Measurements from ENCODE around the gene KCNH2. TPM values are rescaled to one million over a fixed set of nuclear protein-coding genes. Genes with fewer than 3 reads are reported as not detected.

The KCNH2 gene
- total RNA-seq, 4 donors from 2014 or later, result 0.12 to 0.56 (median 0.47) TPM

DNA sequence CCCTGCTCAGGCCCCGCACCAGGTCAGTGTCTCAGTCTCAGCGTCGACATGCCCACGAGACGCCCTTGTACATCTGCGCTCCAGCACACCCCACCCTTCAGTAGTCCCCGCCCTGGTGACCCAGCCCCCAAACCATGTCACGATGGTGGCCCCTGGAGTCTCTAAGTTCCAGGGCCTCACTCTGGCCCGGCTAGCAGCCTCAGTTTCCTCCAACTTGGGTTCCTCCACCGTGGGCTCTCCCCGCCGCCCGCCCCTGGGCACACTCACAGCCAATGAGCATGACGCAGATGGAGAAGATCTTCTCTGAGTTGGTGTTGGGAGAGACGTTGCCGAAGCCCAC, 27.0 kb downstream of the KCNH2 start:
- no peak for DNase-seq (ENCODE audit: low spot score)

DNA sequence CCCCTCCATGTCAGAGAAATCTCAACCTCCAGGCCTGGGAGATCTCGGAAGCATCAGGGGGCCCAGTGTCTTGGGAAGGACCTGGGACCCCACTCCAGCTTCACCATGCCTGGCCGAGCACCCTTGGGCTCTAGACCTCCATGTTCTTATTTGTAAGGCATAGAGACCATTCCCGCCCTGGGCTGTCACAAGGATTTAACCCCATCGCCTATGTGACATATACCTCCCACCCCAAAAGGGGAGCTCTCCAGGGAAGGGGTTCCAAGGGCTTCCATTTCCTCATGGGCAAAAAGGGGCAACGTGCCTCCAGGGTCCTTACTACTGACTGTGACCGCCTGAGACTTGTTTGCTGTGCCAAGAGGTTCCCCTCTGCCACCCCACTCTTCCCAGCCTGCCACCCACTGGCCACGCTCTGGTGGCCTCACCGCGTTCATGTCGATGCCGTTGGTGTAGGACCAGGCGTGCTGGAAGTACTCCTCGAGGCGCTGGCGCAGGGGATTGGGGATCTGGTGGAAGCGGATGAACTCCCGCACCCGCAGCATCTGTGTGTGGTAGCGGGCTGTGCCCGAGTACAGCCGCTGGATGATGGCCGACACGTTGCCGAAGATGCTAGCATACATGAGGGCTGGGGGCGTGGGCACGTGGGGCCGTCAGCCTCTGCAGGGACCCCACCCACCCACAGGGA, 27.5 kb downstream of the KCNH2 start:
- no peak for ATAC-seq (ENCODE audit: low FRiP score)
- no peak for DNase-seq (ENCODE audit: low spot score)
- TF ChIP-seq, protein P1, sequence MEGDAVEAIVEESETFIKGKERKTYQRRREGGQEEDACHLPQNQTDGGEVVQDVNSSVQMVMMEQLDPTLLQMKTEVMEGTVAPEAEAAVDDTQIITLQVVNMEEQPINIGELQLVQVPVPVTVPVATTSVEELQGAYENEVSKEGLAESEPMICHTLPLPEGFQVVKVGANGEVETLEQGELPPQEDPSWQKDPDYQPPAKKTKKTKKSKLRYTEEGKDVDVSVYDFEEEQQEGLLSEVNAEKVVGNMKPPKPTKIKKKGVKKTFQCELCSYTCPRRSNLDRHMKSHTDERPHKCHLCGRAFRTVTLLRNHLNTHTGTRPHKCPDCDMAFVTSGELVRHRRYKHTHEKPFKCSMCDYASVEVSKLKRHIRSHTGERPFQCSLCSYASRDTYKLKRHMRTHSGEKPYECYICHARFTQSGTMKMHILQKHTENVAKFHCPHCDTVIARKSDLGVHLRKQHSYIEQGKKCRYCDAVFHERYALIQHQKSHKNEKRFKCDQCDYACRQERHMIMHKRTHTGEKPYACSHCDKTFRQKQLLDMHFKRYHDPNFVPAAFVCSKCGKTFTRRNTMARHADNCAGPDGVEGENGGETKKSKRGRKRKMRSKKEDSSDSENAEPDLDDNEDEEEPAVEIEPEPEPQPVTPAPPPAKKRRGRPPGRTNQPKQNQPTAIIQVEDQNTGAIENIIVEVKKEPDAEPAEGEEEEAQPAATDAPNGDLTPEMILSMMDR (IDR thresholded peaks at IDR 0.05), result no peak

More for the DNA sequence above, 27.0 kb downstream of the KCNH2 start:
- TF ChIP-seq, protein P1 (IDR thresholded peaks at IDR 0.05), result no peak
- ATAC-seq (ENCODE audit: low FRiP score), result no peak

DNA sequence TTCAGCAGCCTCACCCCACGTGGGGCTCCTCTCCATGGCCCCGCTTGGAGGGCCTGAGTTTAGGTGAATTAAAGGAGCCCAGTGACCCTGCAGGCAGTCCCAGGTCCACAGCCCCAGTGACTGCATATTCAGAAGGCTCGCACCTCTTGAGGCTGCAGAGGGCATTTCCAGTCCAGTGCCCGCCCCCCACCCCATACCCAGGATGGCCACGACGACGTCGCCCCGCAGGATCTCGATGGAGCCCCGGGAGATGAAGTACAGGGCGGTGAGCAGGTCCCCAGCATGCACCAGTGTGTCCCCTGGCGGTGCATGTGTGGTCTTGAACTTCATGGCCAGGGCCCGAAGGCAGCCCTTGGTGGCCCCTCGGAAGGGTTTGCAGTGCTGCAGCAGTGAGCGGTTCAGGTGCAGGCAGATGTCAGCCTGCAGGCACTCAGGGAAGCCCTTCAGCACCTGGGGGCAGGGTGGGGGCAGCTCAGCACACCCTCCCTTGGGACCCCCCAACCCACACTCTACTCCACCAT, 28.1 kb downstream of the KCNH2 start:
- TF ChIP-seq, protein P1 (IDR thresholded peaks at IDR 0.05), result no peak
- ATAC-seq (ENCODE audit: low FRiP score) (no peak), DNase-seq (ENCODE audit: low spot score) (no peak)

GRCh38 chr7:150949564-150949963, 28.6 kb downstream of the KCNH2 start:
- no peak for ATAC-seq (ENCODE audit: low FRiP score)
- DNase-seq (ENCODE audit: low spot score), result no peak
- TF ChIP-seq, protein P1 (IDR thresholded peaks at IDR 0.05), result no peak

DNA sequence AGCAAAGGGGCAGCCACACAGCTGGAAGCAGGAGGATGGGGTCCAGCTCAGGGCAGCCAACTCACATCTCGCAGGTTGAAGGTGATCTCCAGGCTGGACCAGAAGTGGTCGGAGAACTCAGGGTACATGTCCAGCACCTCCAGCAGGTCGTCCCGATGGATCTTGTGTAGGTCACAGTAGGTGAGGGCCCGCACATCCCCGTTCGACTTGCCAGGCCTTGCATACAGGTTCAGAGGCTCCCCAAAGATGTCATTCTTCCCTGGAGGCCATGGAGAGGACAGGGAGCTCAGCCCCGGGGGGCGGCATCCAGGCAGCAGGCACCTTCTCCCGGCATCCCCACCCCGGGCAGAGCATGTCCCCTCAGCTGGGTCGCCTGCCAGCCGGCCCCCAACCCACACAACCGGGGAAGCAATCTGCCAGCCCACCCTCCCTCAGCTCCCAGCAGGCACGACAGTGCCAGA, 29.3 kb downstream of the KCNH2 start:
- no peak for DNase-seq (ENCODE audit: low spot score)
- ATAC-seq (ENCODE audit: low FRiP score), result no peak
- TF ChIP-seq, protein P1 (IDR thresholded peaks at IDR 0.05), result no peak

DNA sequence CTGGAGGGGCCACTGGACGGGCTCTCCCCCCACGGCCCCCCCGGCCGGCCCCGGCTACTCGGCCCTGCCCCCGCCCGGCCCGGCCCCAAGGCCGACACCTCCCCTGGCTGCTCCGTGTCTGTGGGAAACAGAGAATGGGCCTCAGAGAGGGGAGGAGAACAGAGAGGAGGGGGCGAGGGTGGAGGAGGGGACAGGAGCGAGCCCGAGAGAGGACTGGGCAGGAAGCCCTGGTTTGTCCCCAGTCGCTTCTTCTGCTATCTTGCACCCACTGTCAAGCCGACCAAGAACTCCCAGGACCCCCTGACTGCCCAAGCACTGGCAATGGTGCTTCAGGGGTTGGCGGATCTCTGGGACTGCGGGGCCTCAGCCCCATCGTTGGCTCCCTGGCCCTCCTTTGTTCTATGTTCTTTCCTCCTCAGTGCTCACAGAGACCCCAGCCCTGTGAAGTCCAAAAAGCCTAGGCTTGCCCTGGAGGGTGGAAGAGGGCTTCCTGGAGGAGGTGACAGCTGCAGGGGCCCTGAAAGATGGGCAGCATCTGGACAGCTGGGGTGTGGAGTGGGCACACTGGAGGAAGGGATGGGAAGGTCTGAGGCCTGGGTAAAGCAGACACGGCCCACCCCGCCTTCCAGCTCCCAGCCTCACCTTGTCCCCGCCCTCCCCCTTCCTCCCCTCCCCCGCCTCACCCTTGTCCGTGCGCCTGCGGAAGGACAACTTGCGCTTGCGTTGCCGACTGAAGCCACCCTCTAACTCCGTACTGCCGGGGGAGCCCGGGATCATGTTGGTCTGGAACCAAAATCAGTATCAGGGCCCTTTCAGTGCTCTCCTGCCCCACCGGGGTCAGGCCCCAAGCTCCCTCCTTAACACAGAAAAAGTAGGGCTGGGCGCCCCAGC, 30.1 kb downstream of the KCNH2 start:
- ATAC-seq (ENCODE audit: low FRiP score) (no peak), DNase-seq (ENCODE audit: low spot score) (no peak)
- TF ChIP-seq, protein P1 (IDR thresholded peaks at IDR 0.05), result no peak

Data from omental fat pad (tissue), 4 donors.